GM12878 (cell line): ENCODE measurements around the gene CFAP54.

Experiments used
- CTCF ChIP-seq, 3 experiments: IDR thresholded peaks in 2 of 3; conservative IDR thresholded peaks in 1 of 3; 2 replicates each; pipeline ENCODE4 v1.5.1; 2011; ENCODE audit warnings: low read depth in 3 of 3, low read length in 3 of 3, mild to moderate bottlenecking in 3 of 3, control low read depth in 2 of 3, moderate library complexity in 2 of 3, inconsistent platforms in 1 of 3, mixed read lengths in 1 of 3; ENCODE audit not compliant: control insufficient read depth in 2 of 3, insufficient read depth in 1 of 3; ENCODE audit errors: extremely low read depth in 1 of 3
- EZH2 ChIP-seq: IDR thresholded peaks from 2 replicates; pipeline ENCODE4 v1.6.1; 2012; ENCODE audit warnings: low read depth, mild to moderate bottlenecking, control low read depth, inconsistent platforms, low read length, borderline replicate concordance; ENCODE audit not compliant: control insufficient read depth
- MAX ChIP-seq: IDR thresholded peaks from 2 replicates; pipeline ENCODE4 v1.6.1; 2012; ENCODE audit warnings: low read depth, low read length, improper control_type of control experiment

GRCh38 chr12:96495841-96496545 lies 6.6 kb downstream of the CFAP54 start:
- TF ChIP-seq EZH2, result no peak
- no peak for TF ChIP-seq MAX
- no peak for TF ChIP-seq CTCF (IDR thresholded peaks at IDR 0.05 in 2 of 3, conservative IDR thresholded peaks at IDR 0.05 in 1 of 3; ENCODE audit: control insufficient read depth in 2 of 3, extremely low read depth in 1 of 3, insufficient read depth in 1 of 3, low read depth in 3 of 3, low read length in 3 of 3)
